B cell (primary cell): ENCODE measurements around the gene UTP4. TPM values are rescaled to one million over a fixed set of nuclear protein-coding genes. Genes with fewer than 3 reads are reported as not detected.
"Not testable (repeated sequence)": the region's sequence is repeated elsewhere in the genome, so short reads cannot be mapped to it uniquely, and the experiment has no call there.

Experiments used
- ATAC-seq: fragments of 200-7000 bp; cut with Tn5 transposase; one replicate; pipeline ENCODE4 v1.10.0; 2021; ENCODE audit warnings: low read depth, mild to moderate bottlenecking, moderate number of reproducible peaks, moderate library complexity
- CTCF ChIA-PET: fragments of 350-600 bp; sonication (Branson Sonifier 250); formaldehyde crosslinking; loops from one replicate; lab custom pipeline; 2021; ENCODE audit warnings: antibody characterized with exemption, inconsistent platforms; lab: Charles Lee
- POLR2A ChIA-PET: fragments of 350-600 bp; sonication (Branson Sonifier 250); formaldehyde crosslinking; loops from one replicate; lab custom pipeline; 2021; ENCODE audit warnings: antibody characterized with exemption; lab: Charles Lee
- DNase-seq: peaks from one replicate; pipeline ENCODE4 v3.0.0; 2013
- H2AFZ ChIP-seq: 2 replicates; pipeline ENCODE4 v1.6.1; 2012; ENCODE audit warnings: mild to moderate bottlenecking, low read depth, low read length; ENCODE audit not compliant: insufficient read depth, poor library complexity, severe bottlenecking
- H3K27ac ChIP-seq, 2 donors: 1 replicate in 1 of 2; 2 replicates in 1 of 2; pipeline ENCODE4 v1.5.1; 2012 to 2013; ENCODE audit warnings: low read length in 2 of 2, mild to moderate bottlenecking in 2 of 2, moderate library complexity in 1 of 2
- H3K27me3 ChIP-seq, 4 experiments: fragments of 200-600 bp in 1 of 4; sonication (generic) in 1 of 4; replicated peaks in 1 of 4; 1 replicate in 2 of 4; 2 replicates in 2 of 4; pipeline versions ENCODE4 v1.6.1 to v1.7.0; 2013 to 2016; ENCODE audit warnings: low read length in 3 of 4, mild to moderate bottlenecking in 2 of 4, mixed read lengths in 1 of 4, moderate library complexity in 1 of 4; ENCODE audit not compliant: insufficient read depth in 4 of 4, control insufficient read depth in 3 of 4; ENCODE audit errors: control extremely low read depth in 1 of 4
- H3K36me3 ChIP-seq, 2 experiments: replicated peaks in 1 of 2; 1 replicate in 1 of 2; 2 replicates in 1 of 2; pipeline versions ENCODE4 v1.6.1 to v1.7.1; 2013; ENCODE audit warnings: low read length in 1 of 2; ENCODE audit not compliant: insufficient read depth in 2 of 2, control insufficient read depth in 1 of 2; ENCODE audit errors: control extremely low read depth in 1 of 2, extremely low read depth in 1 of 2
- H3K4me1 ChIP-seq, 2 donors: fragments of 200-600 bp in 1 of 2; sonication (generic) in 1 of 2; 1 replicate in 1 of 2; 2 replicates in 1 of 2; pipeline versions ENCODE4 v1.5.1 to v1.6.1; 2013 to 2017; ENCODE audit warnings: low read length in 2 of 2; ENCODE audit not compliant: control insufficient read depth in 2 of 2, insufficient read depth in 2 of 2
- H3K4me2 ChIP-seq: replicated peaks from 2 replicates; pipeline ENCODE3; 2012; ENCODE audit warnings: mild to moderate bottlenecking, low read depth, low read length; ENCODE audit not compliant: poor library complexity, severe bottlenecking
- H3K4me3 ChIP-seq, 5 experiments: fragments of 200-600 bp in 1 of 5; sonication (generic) in 1 of 5; 1 replicate in 3 of 5; 2 replicates in 2 of 5; pipeline versions ENCODE4 v1.5.1 to v1.7.0; 2011 to 2016; ENCODE audit warnings: low read length in 4 of 5, mild to moderate bottlenecking in 4 of 5, low read depth in 2 of 5, control low read depth in 1 of 5, moderate library complexity in 1 of 5; ENCODE audit not compliant: insufficient read depth in 1 of 5; ENCODE audit errors: control extremely low read depth in 1 of 5, extremely low read depth in 1 of 5
- H3K79me2 ChIP-seq: fragments of 200-600 bp; sonication (generic); one replicate; pipeline ENCODE4 v1.6.0; 2016; ENCODE audit warnings: low read length; ENCODE audit not compliant: control insufficient read depth, insufficient read depth
- H3K9ac ChIP-seq: fragments of 200-600 bp; sonication (generic); 2 replicates; pipeline ENCODE4 v1.6.1; 2017; ENCODE audit warnings: mild to moderate bottlenecking, low read length, moderate library complexity
- H3K9me3 ChIP-seq, 3 donors: one replicate each; pipeline versions ENCODE4 v1.6.1 to v1.7.1; 2013; ENCODE audit warnings: low read length in 2 of 3; ENCODE audit not compliant: control insufficient read depth in 2 of 3, insufficient read depth in 1 of 3; ENCODE audit errors: control extremely low read depth in 1 of 3
- H4K20me1 ChIP-seq: 2 replicates; pipeline ENCODE4 v1.6.0; 2012; ENCODE audit warnings: mild to moderate bottlenecking, low read length; ENCODE audit not compliant: insufficient read depth, control insufficient read depth, poor library complexity, severe bottlenecking
- H3K27ac Mint-ChIP-seq: one replicate; pipeline ENCODE4 v1.8.0; 2021; ENCODE audit warnings: mixed read lengths
- H3K27me3 Mint-ChIP-seq: one replicate; pipeline ENCODE4 v1.8.0; 2021; ENCODE audit warnings: mixed read lengths
- H3K4me1 Mint-ChIP-seq: one replicate; pipeline ENCODE4 v1.8.0; 2021; ENCODE audit warnings: mixed read lengths
- H3K4me3 Mint-ChIP-seq: one replicate; pipeline ENCODE4 v1.8.0; 2021; ENCODE audit warnings: mixed read lengths
- H3K9me3 Mint-ChIP-seq: one replicate; pipeline ENCODE4 v1.8.0; 2022; ENCODE audit warnings: mixed read lengths; ENCODE audit not compliant: insufficient read depth
- EZH2 ChIP-seq: IDR thresholded peaks from 2 replicates; pipeline ENCODE4 v1.6.1; 2012; ENCODE audit warnings: borderline replicate concordance, low read depth, mild to moderate bottlenecking, moderate library complexity, low read length; ENCODE audit not compliant: insufficient read depth, poor library complexity, severe bottlenecking
- WGBS: methylation state at CpG from one replicate; pipeline ENCODE4 v1.1.5; 2013; ENCODE audit warnings: missing lambda C conversion rate; ENCODE audit not compliant: insufficient coverage; 5-methylcytosine and 5-hydroxymethylcytosine counted together
- intact Hi-C: fragments of 100-400 bp; cut with micrococcal nuclease; formaldehyde crosslinking; loops from one replicate; pipeline ENCODE4 v1.10.0; 2022
- polyA plus RNA-seq: library from polyadenylated mRNA; depleted of rRNA; stranded (reverse); fragments of >200 nt; gene quantifications from 2 replicates; pipeline ENCODE4 v1.2.3, GENCODE V29; 2012
- total RNA-seq, 2 donors: library from RNA; stranded (reverse); fragments of 120-200 nt in 1 of 2; gene quantifications; 1 replicate in 1 of 2; 2 replicates in 1 of 2; pipeline versions ENCODE4 v1.2.3 to v1.2.4, GENCODE V29; 2013 to 2022
- TF ChIP-seq, protein P1 (sequence below): fragments of 200-600 bp; IDR thresholded peaks from one replicate; pipeline ENCODE4 v1.8.0; 2022; ENCODE audit warnings: antibody characterized with exemption, mild to moderate bottlenecking

Gene UTP4
- total and polyA plus RNA-seq, 2 donors (not counting 1 experiment from before 2014, with no cell fraction given), result 24.3 to 30.1 TPM

DNA sequence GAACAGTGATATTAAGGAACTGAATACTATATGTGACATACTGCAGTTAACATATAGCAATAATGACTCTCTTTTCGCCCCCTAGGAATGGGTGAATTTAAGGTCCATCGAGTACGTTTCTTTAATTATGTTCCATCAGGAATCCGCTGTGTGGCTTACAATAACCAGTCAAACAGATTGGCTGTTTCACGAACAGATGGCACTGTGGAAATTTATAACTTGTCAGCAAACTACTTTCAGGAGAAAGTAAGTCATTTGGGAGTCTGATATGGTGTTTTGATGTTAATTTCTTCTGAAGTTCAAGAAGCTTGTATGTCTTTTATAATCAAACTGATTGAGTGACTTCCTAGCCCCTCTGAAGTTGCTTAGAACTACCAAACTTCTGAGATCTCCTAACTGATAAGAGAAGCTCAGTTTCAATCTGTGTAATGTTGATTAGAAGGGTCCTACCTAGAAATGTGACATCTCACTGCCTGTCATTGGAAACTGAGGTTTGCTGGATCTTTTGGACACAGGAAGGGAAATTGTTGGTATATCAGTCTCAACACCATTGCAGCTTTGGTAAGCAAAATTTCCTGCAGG, 1.0 kb downstream of the UTP4 start:
- DNase-seq (no peak), ATAC-seq (no peak)
- Histone ChIP-seq H3K4me1 (peaks cover 16 to 19% of the 10 kb centered on the region in 2 donors), H4K20me1 (peaks cover 33% of the 10 kb centered on the region), H3K27ac (peak overlapping the region; percentile 66 to 90), H3K4me2 (peak overlapping the region; percentile 95), H3K4me3 (peak overlapping the region in 4 of 5 experiments; percentile 87 to 96 (median 92)), H3K36me3 (peaks cover under 1 to 20% of the 10 kb centered on the region in 2 experiments), H3K9me3 (no peaks in the 10 kb centered on the region), H2AFZ (peak overlapping the region; percentile 92), H3K27me3 (no peaks in the 10 kb centered on the region), H3K9ac (peak overlapping the region; percentile 87), H3K79me2 (peaks cover 91% of the 10 kb centered on the region)
- Mint-ChIP-seq H3K9me3 (no peaks in the 10 kb centered on the region), H3K4me3 (peak overlapping the region; percentile 95), H3K27ac (peak overlapping the region; percentile 91), H3K27me3 (no peaks in the 10 kb centered on the region), H3K4me1 (peaks cover 38% of the 10 kb centered on the region)
- WGBS, result no CpG with 5 or more reads among the region's 5 CpGs
- CTCF ChIA-PET, result interaction anchor here (0.9 to 4.8 kb wide), 6 partner anchors 10 to 612 kb away, joined by 3 to 29 read pairs (median 6); no protein-coding TSS in a partner anchor
- intact Hi-C loops, result loop anchor here (10.0 kb wide), 1 partner anchor 1469 kb away; the partner anchor contains the start of genes ACD, C16orf86, ENKD1 and PARD6A
- no peak for TF ChIP-seq EZH2
- POLR2A ChIA-PET, result interaction anchor here (1.6 kb wide), 1 partner anchor 53 kb away, joined by 6 read pairs; the partner anchor contains the start of gene SNTB2

DNA sequence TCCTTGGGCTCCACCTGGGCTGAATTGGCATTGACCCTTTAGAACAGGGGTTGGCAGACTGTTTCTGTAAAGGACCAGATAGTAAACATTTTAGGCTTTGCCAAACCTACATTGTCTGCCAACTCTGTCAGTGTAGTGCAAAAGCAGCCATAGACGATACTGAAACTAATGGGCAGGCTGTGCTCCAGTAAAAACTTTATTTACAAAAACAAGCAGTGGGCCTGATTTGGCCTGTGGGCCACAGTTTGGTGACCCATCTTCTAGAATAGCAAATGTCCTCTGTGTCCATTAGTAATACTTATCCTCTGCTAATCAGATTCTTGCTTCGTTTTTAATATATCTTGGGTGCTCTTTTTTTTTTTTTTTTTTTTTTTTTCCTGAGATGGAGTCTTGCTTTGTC, 6.2 kb downstream of the UTP4 start:
- TF ChIP-seq EZH2, result no peak
- TF ChIP-seq, protein P1, sequence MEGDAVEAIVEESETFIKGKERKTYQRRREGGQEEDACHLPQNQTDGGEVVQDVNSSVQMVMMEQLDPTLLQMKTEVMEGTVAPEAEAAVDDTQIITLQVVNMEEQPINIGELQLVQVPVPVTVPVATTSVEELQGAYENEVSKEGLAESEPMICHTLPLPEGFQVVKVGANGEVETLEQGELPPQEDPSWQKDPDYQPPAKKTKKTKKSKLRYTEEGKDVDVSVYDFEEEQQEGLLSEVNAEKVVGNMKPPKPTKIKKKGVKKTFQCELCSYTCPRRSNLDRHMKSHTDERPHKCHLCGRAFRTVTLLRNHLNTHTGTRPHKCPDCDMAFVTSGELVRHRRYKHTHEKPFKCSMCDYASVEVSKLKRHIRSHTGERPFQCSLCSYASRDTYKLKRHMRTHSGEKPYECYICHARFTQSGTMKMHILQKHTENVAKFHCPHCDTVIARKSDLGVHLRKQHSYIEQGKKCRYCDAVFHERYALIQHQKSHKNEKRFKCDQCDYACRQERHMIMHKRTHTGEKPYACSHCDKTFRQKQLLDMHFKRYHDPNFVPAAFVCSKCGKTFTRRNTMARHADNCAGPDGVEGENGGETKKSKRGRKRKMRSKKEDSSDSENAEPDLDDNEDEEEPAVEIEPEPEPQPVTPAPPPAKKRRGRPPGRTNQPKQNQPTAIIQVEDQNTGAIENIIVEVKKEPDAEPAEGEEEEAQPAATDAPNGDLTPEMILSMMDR, result no peak
- intact Hi-C loops, result loop anchor here (10.0 kb wide), 1 partner anchor 1474 kb away; the partner anchor contains the start of genes ACD, C16orf86, ENKD1 and PARD6A

DNA sequence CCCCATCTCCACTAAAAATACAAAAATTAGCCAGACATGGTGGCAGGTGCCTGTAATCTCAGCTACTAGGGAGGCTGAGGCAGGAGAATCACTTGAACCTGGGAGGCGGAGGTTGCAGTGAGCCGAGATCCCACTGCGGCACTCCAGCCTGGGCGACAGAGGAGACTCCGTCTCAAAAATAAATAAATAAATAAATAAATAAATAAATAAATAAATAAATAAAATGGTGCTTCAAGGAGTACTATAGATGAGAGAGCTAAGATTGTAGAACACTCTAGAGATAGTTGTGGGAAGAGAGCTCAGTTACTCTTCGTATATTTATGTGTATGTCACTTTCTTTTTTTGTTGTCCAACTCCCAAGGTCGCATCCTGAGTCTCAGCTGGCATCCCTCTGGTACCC, 7.0 kb downstream of the UTP4 start:
- ATAC-seq, H3K9me3 ChIP-seq, POLR2A ChIA-PET, H3K27ac ChIP-seq, H3K4me3 ChIP-seq, H3K9me3 Mint-ChIP-seq, H3K27ac Mint-ChIP-seq, H3K9ac ChIP-seq, H3K27me3 Mint-ChIP-seq, H3K4me1 Mint-ChIP-seq, DNase-seq, H2AFZ ChIP-seq, H3K4me1 ChIP-seq, H3K27me3 ChIP-seq, H3K4me3 Mint-ChIP-seq, H3K4me2 ChIP-seq: not testable (repeated sequence)
- H3K36me3 ChIP-seq, result peaks cover 5 to 68% of the 10 kb centered on the region in 2 experiments
- peaks cover 13% of the 10 kb centered on the region for H4K20me1 ChIP-seq
- WGBS, result 80% methylated on average over 1 of the region's 7 CpGs
- H3K79me2 ChIP-seq, result peaks cover 52% of the 10 kb centered on the region
- CTCF ChIA-PET, result interaction anchor here (1.2 kb wide), 1 partner anchor 146 kb away, joined by 6 read pairs; no protein-coding TSS in a partner anchor
- intact Hi-C loops, result loop anchor here (10.0 kb wide), 1 partner anchor 1475 kb away; the partner anchor contains the start of genes ACD, C16orf86, ENKD1 and PARD6A

More for the DNA sequence above, 6.2 kb downstream of the UTP4 start:
- Mint-ChIP-seq H3K4me1 (peaks cover 9% of the 10 kb centered on the region), H3K27me3 (no peaks in the 10 kb centered on the region), H3K4me3 (no peak overlapping the region), H3K27ac (no peak overlapping the region), H3K9me3 (no peaks in the 10 kb centered on the region)
- Histone ChIP-seq H3K4me3 (no peak overlapping the region), H3K4me1 (peaks cover 0 to 2% of the 10 kb centered on the region in 2 donors), H4K20me1 (peaks cover 16% of the 10 kb centered on the region), H3K27me3 (no peaks in the 10 kb centered on the region), H3K27ac (no peak overlapping the region), H3K79me2 (peaks cover 61% of the 10 kb centered on the region), H3K4me2 (no peak overlapping the region), H3K36me3 (peaks cover 5 to 61% of the 10 kb centered on the region in 2 experiments), H3K9ac (no peak overlapping the region), H3K9me3 (no peaks in the 10 kb centered on the region), H2AFZ (no peak overlapping the region)
- DNase-seq (no peak), ATAC-seq (no peak)
- 100% methylated on average over 1 of the region's 2 CpGs for WGBS
- ChIA-PET CTCF (no interaction called here), POLR2A (interaction anchor here (0.6 kb wide), 1 partner anchor 14 kb away, joined by 4 read pairs; no protein-coding TSS in a partner anchor)
